Measurements from ENCODE around the gene KRTAP4-8. TPM values are rescaled to one million over a fixed set of nuclear protein-coding genes. Genes with fewer than 3 reads are reported as not detected.
"Not testable (repeated sequence)": the region's sequence is repeated elsewhere in the genome, so short reads cannot be mapped to it uniquely, and the experiment has no call there.

The KRTAP4-8 gene
- total RNA-seq, 1 donor from 2014 or later = not detected

- not testable (repeated sequence) for DNase-seq (ENCODE audit: low read depth)
Observed at GRCh38 chr17:41108728-41109386, 10.9 kb upstream of the KRTAP4-8 start.

GRCh38 chr17:41107941-41108450 is 10.1 kb upstream of the KRTAP4-8 start:
- peak; percentile 39 for DNase-seq (ENCODE audit: low read depth)

- not testable (repeated sequence) for DNase-seq (ENCODE audit: low read depth)
Observed at GRCh38 chr17:41105347-41105746, 7.4 kb upstream of the KRTAP4-8 start, which contains the start of gene KRTAP4-9. KRTAP4-9 (plus strand) TSS chr17:41105389; CDS start chr17:41105389, 0 bp downstream.

DNA sequence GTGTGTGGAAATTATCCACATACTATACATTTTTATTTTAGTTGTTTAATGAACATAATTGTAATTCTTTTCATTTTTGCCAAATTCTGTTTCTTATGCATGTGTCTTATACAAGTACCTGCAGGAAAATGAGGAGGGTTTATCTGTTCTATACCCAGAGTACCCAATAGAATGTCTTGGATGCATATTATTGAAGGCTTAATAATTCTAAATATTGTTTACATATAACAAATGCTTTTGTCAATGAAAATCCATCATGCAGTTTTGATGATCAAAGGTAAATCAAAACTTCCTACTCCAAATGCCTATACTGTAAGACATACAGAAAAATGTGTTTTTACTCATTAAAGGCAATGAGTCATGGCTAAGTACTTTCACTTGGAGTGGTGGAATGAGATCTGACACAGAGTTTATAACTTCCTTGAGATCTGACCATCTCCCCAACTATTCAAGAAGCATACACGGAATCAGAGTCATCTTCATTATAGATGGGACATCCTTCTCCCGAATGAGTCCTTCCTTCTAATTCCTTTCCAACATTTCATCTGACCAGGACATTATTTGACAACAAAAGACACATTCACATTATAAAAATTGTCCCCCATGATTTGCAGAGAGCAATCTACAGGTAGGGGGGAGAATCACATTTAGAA is 6.6 kb upstream of the KRTAP4-8 start:
- peak; percentile 50 for DNase-seq (ENCODE audit: low read depth)

GRCh38 chr17:41103896-41104295 is 6.0 kb upstream of the KRTAP4-8 start:
- DNase-seq (ENCODE audit: low read depth) = no peak

- DNase-seq (ENCODE audit: low read depth) = no peak
Observed at GRCh38 chr17:41101586-41102259, 3.8 kb upstream of the KRTAP4-8 start, which contains the start of gene KRTAP4-16. KRTAP4-16 (minus strand) TSS chr17:41102209; CDS start chr17:41102209, 0 bp downstream.

DNA sequence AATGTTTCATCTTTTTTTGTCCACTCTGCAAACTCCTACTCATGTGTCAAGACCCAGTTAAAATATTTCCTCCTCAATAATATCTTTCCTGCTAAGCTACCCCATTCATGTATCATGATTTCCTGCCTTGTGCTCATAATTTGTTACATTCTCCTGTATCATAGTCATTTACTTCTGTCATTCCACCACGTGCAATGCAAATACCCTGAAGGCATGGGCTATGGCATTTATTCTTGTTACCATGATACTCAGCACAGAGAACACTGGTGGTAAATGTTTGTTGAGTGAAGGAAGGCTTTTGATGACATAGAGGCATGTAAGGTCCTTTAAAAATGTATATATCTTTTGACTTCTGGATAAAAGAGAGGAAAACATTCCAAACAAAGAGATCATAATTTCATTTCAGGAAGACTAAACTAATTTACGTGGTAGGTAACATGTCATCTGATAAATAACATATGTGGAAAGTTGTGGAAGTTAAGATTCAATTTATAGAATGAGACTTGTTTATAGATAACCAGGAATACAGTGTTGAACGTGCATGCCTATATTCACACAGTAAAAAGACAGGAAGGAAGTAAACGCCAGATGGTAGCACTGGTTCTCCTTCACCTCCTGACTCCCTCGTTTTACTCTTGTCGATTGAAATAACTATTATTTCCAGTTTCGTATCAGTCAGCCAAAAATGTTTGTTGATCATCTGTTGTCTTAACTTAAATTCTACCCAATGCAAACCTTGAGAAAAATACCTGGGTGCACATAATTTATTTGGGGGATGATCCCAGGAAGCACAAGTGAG is 1.9 kb upstream of the KRTAP4-8 start:
- peak; percentile 50 for DNase-seq (ENCODE audit: low read depth)

DNA sequence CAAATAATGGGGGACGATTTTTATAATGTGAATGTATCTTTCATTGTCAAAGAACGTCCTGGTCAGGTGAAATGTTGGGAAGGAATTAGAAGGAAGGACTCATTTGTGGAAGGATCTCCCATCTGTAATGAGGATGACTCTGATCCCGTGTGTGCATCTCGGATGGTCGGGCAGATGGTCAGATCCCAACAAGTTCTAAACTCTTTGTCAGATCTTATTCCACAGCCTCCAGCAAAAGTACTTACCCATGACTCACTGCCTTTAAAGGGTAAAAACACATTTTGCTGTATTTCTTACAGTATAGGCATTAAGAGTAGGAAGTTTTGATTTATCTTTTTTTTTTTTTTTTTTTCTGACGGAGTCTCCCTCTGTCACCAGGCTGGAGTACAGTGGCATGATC is 539 bp upstream of the KRTAP4-8 start:
- DNase-seq (ENCODE audit: low read depth) = no peak

DNA sequence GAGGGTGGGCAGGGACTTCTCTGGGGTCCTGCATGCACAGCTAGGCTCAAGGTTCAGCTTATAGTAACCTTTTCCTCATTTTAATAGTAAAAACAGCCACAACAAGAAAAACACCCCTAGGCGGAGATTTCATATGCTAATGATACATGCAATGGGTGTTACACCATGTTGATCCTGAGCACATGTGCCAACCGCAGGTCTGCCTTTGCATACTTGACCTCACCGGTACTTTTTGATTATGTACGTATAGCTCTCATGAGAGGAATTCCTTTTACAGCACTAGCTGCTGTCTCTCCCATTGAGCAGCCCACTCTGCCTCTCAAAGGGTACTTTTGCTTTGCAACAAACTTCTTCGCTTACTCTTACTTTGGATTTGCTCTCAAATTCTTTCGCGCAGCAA is 1.9 kb downstream of the KRTAP4-8 start:
- no peak for DNase-seq (ENCODE audit: low read depth)

GRCh38 chr17:41088760-41089352 is 9.1 kb downstream of the KRTAP4-8 start:
- DNase-seq (ENCODE audit: low read depth) = not testable (repeated sequence)

- not testable (repeated sequence) for DNase-seq (ENCODE audit: low read depth)
Observed at GRCh38 chr17:41084100-41084856, 13.7 kb downstream of the KRTAP4-8 start, which contains the start of gene KRTAP4-7. KRTAP4-7 (plus strand) TSS chr17:41084150; CDS start chr17:41084207, 57 bp downstream.

DNA sequence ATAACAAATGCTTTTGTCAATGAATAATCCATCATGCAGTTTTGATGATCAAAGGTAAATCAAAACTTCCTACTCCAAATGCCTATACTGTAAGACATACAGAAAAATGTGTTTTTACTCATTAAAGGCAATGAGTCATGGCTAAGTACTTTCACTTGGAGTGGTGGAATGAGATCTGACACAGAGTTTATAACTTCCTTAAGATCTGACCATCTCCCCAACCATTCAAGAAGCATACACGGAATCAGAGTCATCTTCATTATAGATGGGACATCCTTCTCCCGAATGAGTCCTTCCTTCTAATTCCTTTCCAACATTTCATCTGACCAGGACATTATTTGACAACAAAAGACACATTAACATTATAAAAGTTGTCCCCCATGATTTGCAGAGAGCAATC is 14.5 kb downstream of the KRTAP4-8 start:
- DNase-seq (ENCODE audit: low read depth) = peak; percentile 39

GRCh38 chr17:41082626-41083025 is 15.3 kb downstream of the KRTAP4-8 start:
- DNase-seq (ENCODE audit: low read depth) = no peak

GRCh38 chr17:41076788-41077187 is 21.2 kb downstream of the KRTAP4-8 start:
- no peak for DNase-seq (ENCODE audit: low read depth)

GRCh38 chr17:41073676-41074075 is 24.3 kb downstream of the KRTAP4-8 start:
- DNase-seq (ENCODE audit: low read depth) = peak; percentile 53

DNA sequence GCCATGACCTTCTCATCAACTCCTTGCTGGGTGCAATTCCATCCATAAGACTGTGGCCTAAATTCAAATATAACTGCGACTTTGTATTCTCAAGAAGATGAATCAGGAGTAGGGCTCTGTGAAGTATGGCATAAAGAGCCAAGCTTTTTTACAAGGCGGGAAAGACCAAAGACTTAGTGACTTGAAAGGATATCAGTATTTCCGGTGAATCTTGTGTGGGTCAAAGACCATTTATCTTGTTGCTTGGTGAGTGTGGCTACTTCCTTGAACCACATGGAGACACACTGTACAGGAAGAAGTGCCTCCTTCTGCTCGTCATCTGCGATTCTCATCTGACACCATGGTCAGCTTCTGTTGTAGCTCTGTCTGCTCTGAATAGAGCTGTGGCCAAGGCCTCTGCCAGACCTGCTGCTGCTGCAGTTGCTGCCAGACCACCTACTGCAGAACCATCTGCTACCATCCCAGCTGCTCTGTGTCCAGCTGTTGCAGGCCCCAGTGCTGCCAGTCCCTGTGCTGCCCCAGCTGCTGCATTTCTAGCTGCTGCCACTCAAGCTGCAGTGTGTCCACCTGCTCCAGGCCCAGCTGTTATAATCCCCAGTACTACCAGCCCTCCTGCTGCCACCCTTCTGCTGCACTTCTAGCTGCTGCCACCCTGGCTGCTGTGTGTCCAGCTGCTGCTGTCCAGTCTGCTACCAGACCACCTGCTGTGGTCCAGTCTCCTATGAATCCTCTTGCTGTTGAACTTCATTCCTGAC is 26.2 kb downstream of the KRTAP4-8 start:
- no peak for DNase-seq (ENCODE audit: low read depth)

GRCh38 chr17:41069031-41069430 is 28.9 kb downstream of the KRTAP4-8 start:
- DNase-seq (ENCODE audit: low read depth) = no peak

DNA sequence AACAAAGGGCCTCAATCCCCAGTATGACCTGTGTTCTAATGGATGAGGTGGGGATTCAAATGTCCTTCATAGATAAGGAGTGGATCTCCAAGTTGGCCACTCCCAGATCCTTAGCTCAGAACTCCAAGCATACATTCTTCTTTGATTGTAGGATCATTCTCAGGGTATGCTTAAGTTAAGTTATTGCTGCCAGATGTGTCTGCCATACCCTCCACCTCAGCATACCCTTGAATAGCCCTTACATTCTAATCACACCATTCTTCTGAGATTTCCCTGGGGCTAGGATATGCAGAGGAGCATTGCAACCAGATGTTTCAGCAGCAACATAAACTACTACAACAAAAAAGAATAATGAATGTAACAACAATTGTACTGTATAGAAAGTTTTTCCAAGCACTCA is 30.7 kb downstream of the KRTAP4-8 start:
- no peak for DNase-seq (ENCODE audit: low read depth)

- peak; percentile 94 for DNase-seq (ENCODE audit: low read depth)
Observed at GRCh38 chr17:41065829-41066624, 31.9 kb downstream of the KRTAP4-8 start, which contains the start of gene KRTAP2-4. KRTAP2-4 (minus strand) TSS chr17:41065879; CDS start chr17:41065845, 34 bp downstream.

Data from renal cortical epithelial cell (primary cell).